ENCODE measurements around the gene HIVEP2. TPM values are rescaled to one million over a fixed set of nuclear protein-coding genes. Genes with fewer than 3 reads are reported as not detected.

HIVEP2 gene
- total RNA-seq, 2 donors from 2014 or later = 23.8 to 33.1 TPM

DNA sequence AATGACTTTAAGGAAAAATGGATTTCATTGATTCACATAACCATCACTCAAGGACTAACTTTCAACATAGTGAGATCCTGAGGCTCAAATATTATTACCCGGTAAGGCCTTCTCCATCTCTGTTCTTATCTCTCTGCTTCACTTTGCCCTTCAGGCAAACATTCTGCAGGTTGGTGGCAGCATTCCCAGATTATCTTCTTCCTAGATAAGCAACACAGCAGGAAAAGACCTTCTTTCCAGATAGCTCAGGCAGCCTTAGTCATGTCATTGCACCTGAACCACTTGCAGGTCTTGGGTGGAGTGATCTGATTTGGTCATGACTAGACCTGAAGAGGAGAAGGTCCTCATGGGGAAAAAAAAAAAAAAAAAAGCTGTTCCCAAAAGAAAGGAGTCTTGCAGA lies 5.3 kb upstream of the HIVEP2 start:
- DNase-seq (ENCODE audit: low spot score in 2 of 2) (no peak), ATAC-seq (no peak)
- H3K27ac Mint-ChIP-seq = no peak overlapping the region
- H3K9me3 Mint-ChIP-seq = no peaks in the 10 kb centered on the region
- H3K36me3 Mint-ChIP-seq = no peaks in the 10 kb centered on the region

- DNase-seq (ENCODE audit: low spot score in 2 of 2) (peak in 1 of 2 donors; percentile 20), ATAC-seq (no peak)
- Mint-ChIP-seq H3K9me3 (no peaks in the 10 kb centered on the region), H3K27ac (peak overlapping the region; percentile 90 to 96), H3K36me3 (peaks cover 9% of the 10 kb centered on the region in 2 donors)
These were observed 2.9 kb upstream of the HIVEP2 start for GRCh38 chr6:142947714-142948480.

DNA sequence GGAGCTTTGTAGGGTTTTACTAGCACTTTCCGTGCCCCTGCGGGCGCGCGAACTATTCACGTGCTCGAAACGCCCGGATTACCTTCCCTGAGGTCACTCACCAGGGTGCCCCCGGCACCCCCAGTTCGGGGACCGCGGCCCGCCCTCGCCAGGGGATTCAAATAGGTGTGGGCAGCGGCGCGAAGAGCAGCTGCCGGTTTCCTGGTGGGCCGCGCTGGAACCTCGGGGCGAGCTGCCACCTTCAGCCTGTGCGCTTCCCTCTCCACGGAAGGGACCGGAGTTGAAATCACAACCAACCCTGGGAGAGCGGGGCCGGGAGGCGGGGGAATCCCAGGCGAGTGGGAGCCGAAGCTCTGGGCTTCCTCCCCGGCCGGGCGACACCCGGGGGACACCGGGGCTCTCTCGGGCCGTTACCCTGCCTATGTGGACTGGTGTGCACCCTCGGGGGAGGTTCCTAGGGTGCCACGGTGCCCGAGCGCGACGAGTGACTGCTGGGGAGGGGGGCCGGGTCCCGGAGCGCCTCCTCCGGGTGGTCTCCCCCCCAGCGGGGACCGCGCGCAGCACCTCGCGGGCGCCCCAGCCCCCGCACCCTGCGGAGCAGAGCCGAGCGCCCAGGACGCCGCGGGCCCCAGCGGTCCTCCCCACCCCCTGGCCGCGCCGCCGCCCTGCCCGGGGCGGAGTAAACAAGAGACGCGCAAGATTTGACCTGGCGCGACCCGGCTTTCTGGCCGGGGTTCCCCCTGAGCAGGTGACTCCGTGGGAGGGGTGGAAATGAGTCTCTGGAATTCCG lies 2.1 kb upstream of the HIVEP2 start:
- Mint-ChIP-seq H3K36me3 (peaks cover 13% of the 10 kb centered on the region in 2 donors), H3K27ac (peak overlapping the region; percentile 96 to 98), H3K9me3 (no peaks in the 10 kb centered on the region)
- DNase-seq (ENCODE audit: low spot score in 2 of 2) (peak; percentile 75 to 85), ATAC-seq (peak; percentile 49 to 53)

DNA sequence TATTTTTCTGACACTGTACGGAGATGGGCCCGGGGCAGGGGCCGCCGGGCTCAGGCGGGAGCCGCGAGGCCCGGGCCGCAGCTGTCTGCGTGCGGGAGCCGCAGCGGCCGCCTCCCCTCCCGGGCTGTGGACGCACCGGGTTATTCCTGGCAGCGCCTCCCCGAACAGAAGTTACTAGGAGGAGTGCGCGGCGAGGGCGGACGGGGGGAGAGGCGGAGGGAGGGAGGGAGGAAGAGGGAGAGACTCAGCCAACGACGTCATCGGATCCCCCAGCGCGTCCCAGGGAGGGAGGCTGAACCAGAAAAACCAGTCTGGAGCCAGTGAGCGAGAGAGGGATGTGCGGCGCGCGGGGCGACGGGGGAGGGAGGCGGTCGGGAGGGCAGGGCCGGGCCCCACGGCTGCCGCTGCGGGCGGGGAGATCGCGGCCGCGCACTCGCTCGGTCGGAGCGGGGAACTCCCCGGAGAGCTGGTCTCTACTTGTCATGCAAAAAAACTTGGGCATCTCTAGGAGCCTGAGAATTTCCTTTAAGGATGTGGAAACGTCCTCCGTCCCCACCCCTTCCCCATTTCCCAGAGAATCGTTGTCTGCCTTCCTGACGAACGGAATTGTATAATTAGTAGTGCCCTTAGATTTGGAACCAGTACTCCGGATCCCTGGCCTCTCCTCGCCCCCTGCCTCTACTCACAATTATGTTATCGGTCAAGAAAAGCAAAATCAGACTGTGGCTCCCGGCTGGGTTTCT lies 1.4 kb upstream of the HIVEP2 start:
- DNase-seq (ENCODE audit: low spot score in 2 of 2) (peak; percentile 79 to 91), ATAC-seq (peak; percentile 42 to 57)
- peak overlapping the region; percentile 96 to 98 for H3K27ac Mint-ChIP-seq
- no peaks in the 10 kb centered on the region for H3K9me3 Mint-ChIP-seq
- peaks cover 13% of the 10 kb centered on the region in 2 donors for H3K36me3 Mint-ChIP-seq

- H3K36me3 Mint-ChIP-seq = peaks cover 13% of the 10 kb centered on the region in 2 donors
- peak overlapping the region; percentile 92 to 96 for H3K27ac Mint-ChIP-seq
- ATAC-seq (peak; percentile 4 to 17), DNase-seq (ENCODE audit: low spot score in 2 of 2) (peak in 1 of 2 donors; percentile 57)
- H3K9me3 Mint-ChIP-seq = no peaks in the 10 kb centered on the region
These were observed 637 bp upstream of the HIVEP2 start for GRCh38 chr6:142945446-142946180.

- peaks cover 13% of the 10 kb centered on the region in 2 donors for H3K36me3 Mint-ChIP-seq
- no peaks in the 10 kb centered on the region for H3K9me3 Mint-ChIP-seq
- DNase-seq (ENCODE audit: low spot score in 2 of 2) (peak; percentile 81 to 90), ATAC-seq (peak; percentile 26 to 59)
- H3K27ac Mint-ChIP-seq = peak overlapping the region; percentile 96 to 100
These were observed 590 bp downstream of the HIVEP2 start for GRCh38 chr6:142944124-142945048.

DNA sequence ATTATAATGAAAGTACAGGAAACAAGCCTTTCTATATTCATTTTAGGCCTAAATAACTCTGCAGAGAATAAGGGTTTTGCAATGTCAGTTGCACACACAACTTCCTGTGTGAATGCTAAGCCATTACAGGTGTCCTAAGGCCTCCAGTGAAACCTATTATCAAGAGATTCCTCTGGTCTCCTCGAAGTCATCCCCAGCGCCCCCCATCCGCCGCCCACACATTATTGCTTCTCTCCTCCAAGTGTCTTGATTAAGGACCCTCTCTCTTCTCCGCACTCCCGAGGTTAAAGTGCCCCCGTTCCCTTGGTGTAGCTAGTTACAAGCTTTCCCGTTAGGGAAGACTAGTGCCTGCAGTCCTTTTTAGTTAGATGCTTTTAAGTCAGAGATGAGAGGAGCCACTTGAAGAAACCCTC lies 1.3 kb downstream of the HIVEP2 start:
- Mint-ChIP-seq H3K36me3 (peaks cover 13% of the 10 kb centered on the region in 2 donors), H3K27ac (peak overlapping the region; percentile 96 to 100), H3K9me3 (no peaks in the 10 kb centered on the region)
- no peak for ATAC-seq
- peak; percentile 44 to 67 for DNase-seq (ENCODE audit: low spot score in 2 of 2)

DNA sequence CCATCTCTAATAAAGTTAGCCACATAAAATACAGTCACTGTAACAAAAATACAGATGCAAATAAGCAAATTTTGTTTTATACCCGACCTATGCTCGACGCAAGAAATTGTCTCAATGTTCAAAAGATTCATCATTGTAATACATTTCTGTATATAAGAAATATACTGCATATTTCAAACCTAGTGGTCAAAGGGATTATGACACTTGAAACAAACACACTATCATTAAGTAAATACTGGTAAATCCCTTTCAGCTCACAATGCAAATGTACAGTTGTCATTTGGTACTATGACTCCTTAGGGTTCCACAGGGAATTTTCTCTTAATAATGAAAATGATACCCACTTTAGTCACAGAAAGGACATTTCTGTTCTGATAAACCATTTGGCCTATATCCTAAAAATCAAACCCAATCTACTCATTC lies 2.2 kb downstream of the HIVEP2 start:
- no peak for ATAC-seq
- Mint-ChIP-seq H3K9me3 (peaks cover 0 to 2% of the 10 kb centered on the region in 2 donors), H3K27ac (peak overlapping the region; percentile 96 to 100), H3K36me3 (peaks cover 13 to 22% of the 10 kb centered on the region in 2 donors)
- DNase-seq (ENCODE audit: low spot score in 2 of 2) = no peak

DNA sequence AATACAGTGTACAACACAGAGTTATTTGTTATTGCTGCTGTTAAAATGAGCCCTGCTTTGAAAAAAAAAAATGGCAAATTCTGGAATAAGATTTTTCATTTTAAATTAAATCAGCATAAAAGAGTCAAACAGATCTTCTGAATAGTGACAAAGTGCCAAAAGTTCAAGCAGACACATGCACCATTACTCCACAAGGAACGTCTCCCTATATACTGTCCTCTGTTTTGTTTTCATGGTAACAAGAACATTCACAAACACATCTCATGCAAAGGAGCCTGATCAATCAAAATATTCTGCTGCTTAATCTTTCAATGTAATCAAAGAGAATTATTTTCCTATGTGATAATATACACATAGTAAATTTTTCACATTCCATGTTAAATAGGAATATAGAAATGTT lies 2.7 kb downstream of the HIVEP2 start:
- peaks cover 0 to 6% of the 10 kb centered on the region in 2 donors for H3K9me3 Mint-ChIP-seq
- DNase-seq (ENCODE audit: low spot score in 2 of 2) (no peak), ATAC-seq (no peak)
- H3K36me3 Mint-ChIP-seq = peaks cover 13 to 27% of the 10 kb centered on the region in 2 donors
- H3K27ac Mint-ChIP-seq = peak overlapping the region; percentile 96 to 100

DNA sequence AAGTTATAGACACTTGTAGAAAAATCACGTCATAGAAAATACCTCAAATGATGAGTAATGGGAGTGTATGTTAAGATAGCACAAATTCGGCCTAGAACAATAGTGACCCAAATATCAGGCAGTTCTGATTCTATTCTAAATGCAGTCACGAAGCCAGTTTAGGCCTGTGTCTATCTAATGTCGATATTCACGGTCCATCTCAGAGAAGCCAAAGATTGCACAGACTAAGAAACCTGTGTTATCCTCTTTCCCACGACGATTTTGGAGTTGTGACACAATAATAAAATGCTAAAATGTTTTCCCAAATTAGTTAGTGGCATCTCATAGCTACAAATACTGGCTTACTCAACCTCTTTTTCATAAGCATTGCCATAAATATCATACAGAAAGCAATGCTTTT lies 4.0 kb downstream of the HIVEP2 start:
- peaks cover 13 to 40% of the 10 kb centered on the region in 2 donors for H3K36me3 Mint-ChIP-seq

DNA sequence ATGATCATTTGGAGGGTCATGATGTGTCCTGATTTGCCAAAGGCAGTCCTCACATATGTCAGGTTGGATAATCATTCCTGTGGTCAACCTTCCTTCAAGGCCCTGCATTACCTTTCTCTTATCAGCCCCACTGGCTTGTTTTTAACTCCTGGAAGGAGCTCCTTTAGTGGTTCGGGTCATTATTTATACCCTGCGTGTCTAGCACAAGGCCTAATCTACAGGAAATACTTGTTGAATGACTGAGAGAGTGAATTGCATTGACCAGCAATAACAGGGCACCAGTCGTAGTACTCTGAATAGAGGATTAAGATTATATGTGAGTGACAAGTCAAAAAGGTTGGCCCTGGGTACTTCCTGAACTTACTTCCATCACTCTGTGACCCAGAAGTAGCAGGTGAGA lies 4.5 kb downstream of the HIVEP2 start:
- DNase-seq (ENCODE audit: low spot score in 2 of 2) (no peak), ATAC-seq (no peak)
- H3K27ac Mint-ChIP-seq = peak overlapping the region; percentile 33 to 96
- peaks cover 0 to 6% of the 10 kb centered on the region in 2 donors for H3K9me3 Mint-ChIP-seq
- peaks cover 13 to 43% of the 10 kb centered on the region in 2 donors for H3K36me3 Mint-ChIP-seq

More for the DNA sequence above, 4.0 kb downstream of the HIVEP2 start:
- DNase-seq (ENCODE audit: low spot score in 2 of 2) = no peak
- no peak for ATAC-seq
- peak overlapping the region; percentile 33 to 96 for H3K27ac Mint-ChIP-seq
- peaks cover 0 to 6% of the 10 kb centered on the region in 2 donors for H3K9me3 Mint-ChIP-seq

DNA sequence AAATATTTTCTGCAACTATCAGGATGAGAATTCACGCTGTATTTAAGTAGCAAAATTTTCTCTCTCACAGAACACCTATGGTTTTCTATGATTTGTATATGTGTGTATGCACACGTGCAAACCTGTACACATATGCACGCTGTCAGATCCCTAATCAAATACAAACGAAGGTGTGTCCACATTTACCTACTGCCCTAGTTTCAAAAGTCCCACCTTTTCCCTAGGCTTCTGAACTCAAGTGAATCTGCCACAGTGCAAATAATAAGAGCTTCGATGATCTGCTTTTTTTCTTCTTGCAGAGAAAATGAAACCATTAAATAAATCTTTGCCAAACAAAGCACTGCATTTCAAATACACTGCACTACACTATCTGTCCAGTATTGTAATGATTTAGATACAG lies 6.5 kb downstream of the HIVEP2 start:
- H3K36me3 Mint-ChIP-seq = peaks cover 8 to 46% of the 10 kb centered on the region in 2 donors
- peaks cover 0 to 6% of the 10 kb centered on the region in 2 donors for H3K9me3 Mint-ChIP-seq
- DNase-seq (ENCODE audit: low spot score in 2 of 2) = no peak
- ATAC-seq = no peak
- H3K27ac Mint-ChIP-seq = peak overlapping the region in 1 of 2 donors; percentile 26

DNA sequence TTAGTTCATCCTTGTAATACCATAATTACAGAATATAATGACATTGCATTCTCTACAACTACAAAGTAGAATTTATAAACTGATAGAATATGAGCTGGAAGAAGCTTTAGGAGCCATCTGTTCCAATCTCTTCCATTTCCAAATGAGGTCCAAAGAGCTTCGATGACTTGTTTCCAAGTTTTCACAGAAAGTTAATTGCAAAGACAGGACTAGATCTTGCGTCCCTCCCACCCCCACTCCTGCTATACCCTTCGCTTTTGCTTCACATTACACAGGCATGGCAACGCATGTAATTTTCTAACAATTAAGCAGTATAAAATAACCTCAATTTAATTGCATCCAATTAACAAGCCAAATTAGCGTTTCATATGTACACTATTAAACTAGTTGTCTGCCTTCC lies 7.0 kb downstream of the HIVEP2 start:
- peaks cover 0 to 6% of the 10 kb centered on the region in 2 donors for H3K9me3 Mint-ChIP-seq
- no peak for ATAC-seq
- peak overlapping the region in 1 of 2 donors; percentile 26 for H3K27ac Mint-ChIP-seq
- no peak for DNase-seq (ENCODE audit: low spot score in 2 of 2)
- H3K36me3 Mint-ChIP-seq = peaks cover 5 to 43% of the 10 kb centered on the region in 2 donors

- H3K9me3 Mint-ChIP-seq = peaks cover 0 to 6% of the 10 kb centered on the region in 2 donors
- H3K36me3 Mint-ChIP-seq = peaks cover 0 to 38% of the 10 kb centered on the region in 2 donors
- H3K27ac Mint-ChIP-seq = peak overlapping the region; percentile 76 to 85
- no peak for DNase-seq (ENCODE audit: low spot score in 2 of 2)
- peak; percentile 41 to 48 for ATAC-seq
These were observed 9.1 kb downstream of the HIVEP2 start for GRCh38 chr6:142935553-142936517.
